K562 (cell line): ENCODE measurements around the gene TCFL5. TPM values are rescaled to one million over a fixed set of nuclear protein-coding genes. Genes with fewer than 3 reads are reported as not detected.

Experiments used
- ATAC-seq: fragments of 200-7000 bp; cut with Tn5 transposase; 3 replicates; pipeline ENCODE4 v1.9.1; 2020; ENCODE audit warnings: moderate library complexity
- BruUV-seq: library from RNA; stranded (reverse); fragments of 400-500 nt; replicated peaks from 2 replicates; lab custom pipeline; 2021; lab: Mats Ljungman, UMichigan
- CTCF ChIA-PET: fragments of 300-600 bp; formaldehyde crosslinking; extraction: SDS; loops from one replicate; lab custom pipeline; 2021; ENCODE audit warnings: low intra/inter-chr PET ratio; lab: Yijun Ruan, JAX
- POLR2A ChIA-PET: fragments of 300-600, 350-650 bp; sonication (Branson Sonifier 250); formaldehyde crosslinking; extraction: SDS; loops from one replicate; lab custom pipeline; 2021; ENCODE audit warnings: antibody characterized with exemption, inconsistent platforms; lab: Yijun Ruan, JAX
- DNase-seq, 4 experiments: peaks; one replicate each; pipeline versions ENCODE4 v3.0.0 to v3.0.0-alpha.2; 2011 to 2018; ENCODE audit warnings: low spot score in 3 of 4, mixed read lengths in 3 of 4; ENCODE audit errors: extremely low read depth in 1 of 4
- FAIRE-seq: peaks from 2 replicates; lab custom pipeline; 2011; peaks lifted over from hg19 to GRCh38; lab: Jason Lieb, UNC
- H2AFZ ChIP-seq: 2 replicates; pipeline ENCODE4 v1.6.0; 2011; ENCODE audit warnings: low read depth, low read length, control low read depth, inconsistent platforms
- H3K27ac ChIP-seq: fragments of 200-600 bp; 3 replicates; pipeline ENCODE4 v1.8.0; 2011; ENCODE audit warnings: low read depth, mild to moderate bottlenecking, control low read depth, inconsistent platforms, low read length, moderate library complexity, mixed read lengths; ENCODE audit errors: extremely low read depth
- H3K27me3 ChIP-seq, 2 experiments: fragments of 300-600 bp in 1 of 2; 2 replicates in 1 of 2; 3 replicates in 1 of 2; pipeline versions ENCODE4 v1.6.0 to v1.8.0; 2011; ENCODE audit warnings: inconsistent platforms in 2 of 2, low read length in 2 of 2, mild to moderate bottlenecking in 1 of 2, mixed read lengths in 1 of 2, moderate library complexity in 1 of 2; ENCODE audit not compliant: control insufficient read depth in 2 of 2, insufficient read depth in 2 of 2
- H3K36me3 ChIP-seq: fragments of 300-600 bp; 3 replicates; pipeline ENCODE4 v1.8.0; 2011; ENCODE audit warnings: mild to moderate bottlenecking, low read length, inconsistent platforms; ENCODE audit not compliant: control insufficient read depth, insufficient read depth
- H3K4me1 ChIP-seq, 2 experiments: fragments of 200-600 bp in 1 of 2; replicated peaks in 1 of 2; 2 replicates in 1 of 2; 3 replicates in 1 of 2; pipeline versions ENCODE4 v1.5.1 to v1.8.0; 2011; ENCODE audit warnings: inconsistent platforms in 2 of 2, low read length in 2 of 2, mild to moderate bottlenecking in 1 of 2, mixed read lengths in 1 of 2, moderate library complexity in 1 of 2; ENCODE audit not compliant: control insufficient read depth in 2 of 2, insufficient read depth in 2 of 2
- H3K4me2 ChIP-seq: 2 replicates; pipeline ENCODE4 v1.6.1; 2011; ENCODE audit warnings: low read length, control low read depth, inconsistent platforms, mixed read lengths; ENCODE audit not compliant: insufficient read depth
- H3K4me3 ChIP-seq: fragments of 200-600 bp; sonication (generic), shearing (Covaris generic); 2 replicates; pipeline ENCODE4 v1.5.1; 2016; ENCODE audit warnings: control low read depth, inconsistent platforms
- H3K79me2 ChIP-seq: fragments of 200-600 bp; 3 replicates; pipeline ENCODE4 v1.8.0; 2011; ENCODE audit warnings: low read length, inconsistent platforms; ENCODE audit not compliant: control insufficient read depth, insufficient read depth
- H3K9ac ChIP-seq, 2 experiments: 2 replicates each; pipeline versions ENCODE4 v1.6.0 to v1.6.1; 2011; ENCODE audit warnings: low read depth in 2 of 2, low read length in 2 of 2, control low read depth in 1 of 2, inconsistent platforms in 1 of 2, mild to moderate bottlenecking in 1 of 2, mixed read lengths in 1 of 2; ENCODE audit not compliant: insufficient read depth in 1 of 2
- H3K9me1 ChIP-seq: one replicate; pipeline ENCODE4 v1.6.0; 2011; ENCODE audit warnings: inconsistent platforms, mild to moderate bottlenecking, low read length, moderate library complexity; ENCODE audit not compliant: control insufficient read depth, insufficient read depth
- H3K9me3 ChIP-seq: replicated peaks from 2 replicates; pipeline ENCODE4 v1.5.1; 2011; ENCODE audit warnings: low read depth, low read length, inconsistent platforms; ENCODE audit not compliant: control insufficient read depth, insufficient read depth
- H4K20me1 ChIP-seq: replicated peaks from 2 replicates; pipeline ENCODE4 v1.6.1; 2011; ENCODE audit warnings: low read length, inconsistent platforms, mixed read lengths; ENCODE audit not compliant: control insufficient read depth, insufficient read depth
- CTBP1 ChIP-seq: fragments of 450-650 bp; IDR thresholded peaks from 2 replicates; pipeline ENCODE4 v1.6.1; 2016; ENCODE audit warnings: borderline replicate concordance
- NONO ChIP-seq, 2 experiments: fragments of 200-400 bp in 1 of 2; fragments of 450-650 bp in 1 of 2; formaldehyde crosslinking in 1 of 2; IDR thresholded peaks; 2 replicates each; pipeline ENCODE4 v1.6.1; 2017; ENCODE audit warnings: low read depth in 2 of 2, mild to moderate bottlenecking in 2 of 2, moderate library complexity in 2 of 2, low read length in 1 of 2
- POLR2G ChIP-seq: fragments of 200-400 bp; formaldehyde crosslinking; IDR thresholded peaks from 2 replicates; pipeline ENCODE4 v1.6.1; 2017; ENCODE audit warnings: low read depth, mild to moderate bottlenecking, antibody characterized with exemption, low read length, moderate library complexity
- SMAD4 ChIP-seq: fragments of 250-450 bp; sonication (Bioruptor Pico); conservative IDR thresholded peaks from 2 replicates; pipeline ENCODE4 v1.8.0; 2021; ENCODE audit warnings: inconsistent platforms, mild to moderate bottlenecking, moderate library complexity
- WGBS: fragments of 100-300 bp; shearing (Covaris generic); methylation state at CpG from one replicate; pipeline ENCODE4 v1.1.6; 2016; ENCODE audit warnings: low coverage, mixed read lengths; ENCODE audit not compliant: insufficient coverage; ENCODE audit errors: missing lambda C conversion rate; 5-methylcytosine and 5-hydroxymethylcytosine counted together
- in situ Hi-C: fragments of 300-500 bp; cut with MboI; formaldehyde crosslinking; loops from 4 replicates; pipeline ENCODE4 v1.15.0; 2018; ENCODE audit warnings: inconsistent platforms, mixed read lengths
- intact Hi-C: fragments of 100-400 bp; cut with micrococcal nuclease; formaldehyde crosslinking; loops from 2 replicates; pipeline ENCODE4 v1.14.2; 2022
- polyA plus RNA-seq, 8 experiments: library from polyadenylated mRNA; depleted of rRNA in 4 of 8; stranded (reverse) in 5 of 8; unstranded in 3 of 8; fragments of >200 nt; fragmentation: Nextera tagmentation in 2 of 8; fragmentation: Illumina TruSeq in 1 of 8; extraction: Ambion mirVana in 2 of 8; extraction: Trizol in 1 of 8; gene quantifications; 2 replicates each; pipeline versions ENCODE4 v1.2.1 to v1.2.3, GENCODE V29; 2011 to 2014; ENCODE audit warnings: inconsistent platforms in 1 of 8, missing spikeins in 1 of 8
- total RNA-seq, 7 experiments: library from RNA; depleted of rRNA in 6 of 7; stranded (reverse); fragments of >200 nt in 6 of 7; fragmentation: Illumina TruSeq in 2 of 7; extraction: Trizol in 2 of 7; gene quantifications; 2 replicates each; pipeline versions ENCODE4 v1.2.1 to v1.2.3, GENCODE V29; 2011 to 2021; ENCODE audit warnings: low replicate concordance in 1 of 7
- TF ChIP-seq, protein P1 (sequence below), 2 experiments: IDR thresholded peaks; 2 replicates each; pipeline ENCODE4 v1.6.1; 2012; ENCODE audit warnings: improper control_type of control experiment in 2 of 2, low read depth in 2 of 2, low read length in 2 of 2, borderline replicate concordance in 1 of 2
- TF ChIP-seq, protein P2 (sequence below): sonication (generic); formaldehyde crosslinking; IDR thresholded peaks from 2 replicates; pipeline ENCODE4 v1.8.1; 2023; ENCODE audit warnings: mild to moderate bottlenecking, missing genetic modification reagents
- TF ChIP-seq, protein P3 (sequence below): fragments of 450-650 bp; IDR thresholded peaks from 2 replicates; pipeline ENCODE4 v1.6.1; 2017; ENCODE audit warnings: mild to moderate bottlenecking, moderate library complexity
- TF ChIP-seq, protein P4 (sequence below): fragments of 450-650 bp; IDR thresholded peaks from 2 replicates; pipeline ENCODE4 v1.6.1; 2017; ENCODE audit warnings: antibody characterized with exemption, mild to moderate bottlenecking

Gene TCFL5
- total and polyA plus RNA-seq, 9 of the 15 experiments (the other 6 are each of a cell fraction or from before 2014, with no cell fraction given): 1.00 to 12.6 (median 9.1) TPM

DNA sequence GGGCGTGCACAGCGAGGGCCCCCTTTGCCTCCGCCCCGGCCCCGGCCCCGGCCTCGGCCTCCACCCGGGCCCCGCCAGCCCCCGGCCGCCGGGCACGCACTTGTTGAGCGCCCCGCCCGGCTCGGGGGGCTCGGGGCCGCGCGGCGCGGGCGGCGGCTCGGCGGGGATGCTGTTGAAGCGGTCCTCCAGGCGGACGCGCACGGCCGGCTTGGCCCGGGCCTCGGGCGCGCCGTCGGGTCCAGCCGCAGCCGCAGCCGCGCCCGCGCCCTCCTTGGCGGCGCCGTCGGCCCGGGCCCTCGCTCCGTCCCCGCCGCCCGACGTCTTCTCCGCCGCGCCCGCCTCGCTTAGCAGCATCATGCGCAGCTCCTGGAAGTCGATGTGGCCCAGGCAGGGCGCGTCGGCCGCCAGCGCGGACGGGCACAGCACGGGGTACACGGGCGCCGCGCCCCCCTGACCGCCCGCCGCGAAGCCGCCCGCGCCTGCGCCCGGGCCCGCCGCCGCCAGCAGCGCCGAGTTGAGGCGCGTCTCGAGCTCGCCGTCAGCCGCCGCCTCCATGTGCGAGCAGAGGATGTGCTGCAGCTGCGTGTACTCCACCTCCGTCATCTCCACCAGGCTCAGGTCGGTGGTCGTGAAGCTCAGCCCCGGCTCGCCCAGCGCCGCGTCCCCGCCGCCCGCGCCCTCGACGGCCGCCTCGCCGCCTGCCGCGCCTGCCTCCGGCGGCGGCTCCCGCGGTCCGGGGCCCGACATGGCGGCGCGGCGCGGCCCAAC, 514 bp downstream of the TCFL5 start:
- H3K27ac ChIP-seq: peak overlapping the region; percentile 78; the same call in 2 of the 3 replicates
- 0 out of 2 replicates have a peak, but pooled peaks cover 7% of the 10 kb centered on the region for H4K20me1 ChIP-seq
- peaks cover 13 to 33% of the 10 kb centered on the region in 2 experiments; a peak in 4 of 5 replicates for H3K4me1 ChIP-seq
- in situ Hi-C loops: no loop called here
- WGBS: under 1% methylated on average over 53 of the region's 129 CpGs
- CTCF ChIA-PET: no interaction called here
- H3K79me2 ChIP-seq: peaks cover 23% of the 10 kb centered on the region
- peak overlapping the region; percentile 78 for H3K4me2 ChIP-seq
- BruUV-seq: no TSS peak
- intact Hi-C loops: no loop called here
- no peak for FAIRE-seq
- H3K27me3 ChIP-seq: no peaks in the 10 kb centered on the region
- H3K9ac ChIP-seq: peak overlapping the region; percentile 50 to 95; a peak in 3 of 4 replicates
- H2AFZ ChIP-seq: peak overlapping the region; percentile 84; the same call in 1 of the 2 replicates
- no peak for ATAC-seq
- H3K36me3 ChIP-seq: peaks cover 26% of the 10 kb centered on the region
- peak; percentile 27 to 64 (median 52) for DNase-seq
- no peaks in the 10 kb centered on the region for H3K9me3 ChIP-seq
- no peaks in the 10 kb centered on the region for H3K9me1 ChIP-seq
- POLR2A ChIA-PET: interaction anchor here (0.7 to 2.1 kb wide), 5 partner anchors 9 to 66 kb away, joined by 3 to 13 read pairs (median 4); no protein-coding TSS in a partner anchor
- peak overlapping the region; percentile 49 for H3K4me3 ChIP-seq
- TF ChIP-seq, protein P1, sequence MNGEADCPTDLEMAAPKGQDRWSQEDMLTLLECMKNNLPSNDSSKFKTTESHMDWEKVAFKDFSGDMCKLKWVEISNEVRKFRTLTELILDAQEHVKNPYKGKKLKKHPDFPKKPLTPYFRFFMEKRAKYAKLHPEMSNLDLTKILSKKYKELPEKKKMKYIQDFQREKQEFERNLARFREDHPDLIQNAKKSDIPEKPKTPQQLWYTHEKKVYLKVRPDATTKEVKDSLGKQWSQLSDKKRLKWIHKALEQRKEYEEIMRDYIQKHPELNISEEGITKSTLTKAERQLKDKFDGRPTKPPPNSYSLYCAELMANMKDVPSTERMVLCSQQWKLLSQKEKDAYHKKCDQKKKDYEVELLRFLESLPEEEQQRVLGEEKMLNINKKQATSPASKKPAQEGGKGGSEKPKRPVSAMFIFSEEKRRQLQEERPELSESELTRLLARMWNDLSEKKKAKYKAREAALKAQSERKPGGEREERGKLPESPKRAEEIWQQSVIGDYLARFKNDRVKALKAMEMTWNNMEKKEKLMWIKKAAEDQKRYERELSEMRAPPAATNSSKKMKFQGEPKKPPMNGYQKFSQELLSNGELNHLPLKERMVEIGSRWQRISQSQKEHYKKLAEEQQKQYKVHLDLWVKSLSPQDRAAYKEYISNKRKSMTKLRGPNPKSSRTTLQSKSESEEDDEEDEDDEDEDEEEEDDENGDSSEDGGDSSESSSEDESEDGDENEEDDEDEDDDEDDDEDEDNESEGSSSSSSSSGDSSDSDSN (IDR thresholded peaks at IDR 0.05; ENCODE audit: borderline replicate concordance in 1 of 2, low read depth in 2 of 2, low read length in 2 of 2): no peak
- TF ChIP-seq, protein P2, sequence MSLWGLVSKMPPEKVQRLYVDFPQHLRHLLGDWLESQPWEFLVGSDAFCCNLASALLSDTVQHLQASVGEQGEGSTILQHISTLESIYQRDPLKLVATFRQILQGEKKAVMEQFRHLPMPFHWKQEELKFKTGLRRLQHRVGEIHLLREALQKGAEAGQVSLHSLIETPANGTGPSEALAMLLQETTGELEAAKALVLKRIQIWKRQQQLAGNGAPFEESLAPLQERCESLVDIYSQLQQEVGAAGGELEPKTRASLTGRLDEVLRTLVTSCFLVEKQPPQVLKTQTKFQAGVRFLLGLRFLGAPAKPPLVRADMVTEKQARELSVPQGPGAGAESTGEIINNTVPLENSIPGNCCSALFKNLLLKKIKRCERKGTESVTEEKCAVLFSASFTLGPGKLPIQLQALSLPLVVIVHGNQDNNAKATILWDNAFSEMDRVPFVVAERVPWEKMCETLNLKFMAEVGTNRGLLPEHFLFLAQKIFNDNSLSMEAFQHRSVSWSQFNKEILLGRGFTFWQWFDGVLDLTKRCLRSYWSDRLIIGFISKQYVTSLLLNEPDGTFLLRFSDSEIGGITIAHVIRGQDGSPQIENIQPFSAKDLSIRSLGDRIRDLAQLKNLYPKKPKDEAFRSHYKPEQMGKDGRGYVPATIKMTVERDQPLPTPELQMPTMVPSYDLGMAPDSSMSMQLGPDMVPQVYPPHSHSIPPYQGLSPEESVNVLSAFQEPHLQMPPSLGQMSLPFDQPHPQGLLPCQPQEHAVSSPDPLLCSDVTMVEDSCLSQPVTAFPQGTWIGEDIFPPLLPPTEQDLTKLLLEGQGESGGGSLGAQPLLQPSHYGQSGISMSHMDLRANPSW (CRISPR knock-in tag): no peak
- TF ChIP-seq POLR2G (peak; percentile 37; the same call in 1 of the 2 replicates), NONO (IDR thresholded peaks at IDR 0.05; ENCODE audit: low read depth in 2 of 2, low read length in 1 of 2) (0 out of 4 replicates have a peak, but pooled peaks of 1 of the 2 experiments have one; percentile 23), SMAD4 (CRISPR knock-in tag) (peak; percentile 73; the same call in 1 of the 2 replicates), CTBP1 (peak; percentile 69; the same call in 1 of the 2 replicates)
- TF ChIP-seq, protein P3, sequence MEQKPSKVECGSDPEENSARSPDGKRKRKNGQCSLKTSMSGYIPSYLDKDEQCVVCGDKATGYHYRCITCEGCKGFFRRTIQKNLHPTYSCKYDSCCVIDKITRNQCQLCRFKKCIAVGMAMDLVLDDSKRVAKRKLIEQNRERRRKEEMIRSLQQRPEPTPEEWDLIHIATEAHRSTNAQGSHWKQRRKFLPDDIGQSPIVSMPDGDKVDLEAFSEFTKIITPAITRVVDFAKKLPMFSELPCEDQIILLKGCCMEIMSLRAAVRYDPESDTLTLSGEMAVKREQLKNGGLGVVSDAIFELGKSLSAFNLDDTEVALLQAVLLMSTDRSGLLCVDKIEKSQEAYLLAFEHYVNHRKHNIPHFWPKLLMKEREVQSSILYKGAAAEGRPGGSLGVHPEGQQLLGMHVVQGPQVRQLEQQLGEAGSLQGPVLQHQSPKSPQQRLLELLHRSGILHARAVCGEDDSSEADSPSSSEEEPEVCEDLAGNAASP: no peak
- TF ChIP-seq, protein P4, sequence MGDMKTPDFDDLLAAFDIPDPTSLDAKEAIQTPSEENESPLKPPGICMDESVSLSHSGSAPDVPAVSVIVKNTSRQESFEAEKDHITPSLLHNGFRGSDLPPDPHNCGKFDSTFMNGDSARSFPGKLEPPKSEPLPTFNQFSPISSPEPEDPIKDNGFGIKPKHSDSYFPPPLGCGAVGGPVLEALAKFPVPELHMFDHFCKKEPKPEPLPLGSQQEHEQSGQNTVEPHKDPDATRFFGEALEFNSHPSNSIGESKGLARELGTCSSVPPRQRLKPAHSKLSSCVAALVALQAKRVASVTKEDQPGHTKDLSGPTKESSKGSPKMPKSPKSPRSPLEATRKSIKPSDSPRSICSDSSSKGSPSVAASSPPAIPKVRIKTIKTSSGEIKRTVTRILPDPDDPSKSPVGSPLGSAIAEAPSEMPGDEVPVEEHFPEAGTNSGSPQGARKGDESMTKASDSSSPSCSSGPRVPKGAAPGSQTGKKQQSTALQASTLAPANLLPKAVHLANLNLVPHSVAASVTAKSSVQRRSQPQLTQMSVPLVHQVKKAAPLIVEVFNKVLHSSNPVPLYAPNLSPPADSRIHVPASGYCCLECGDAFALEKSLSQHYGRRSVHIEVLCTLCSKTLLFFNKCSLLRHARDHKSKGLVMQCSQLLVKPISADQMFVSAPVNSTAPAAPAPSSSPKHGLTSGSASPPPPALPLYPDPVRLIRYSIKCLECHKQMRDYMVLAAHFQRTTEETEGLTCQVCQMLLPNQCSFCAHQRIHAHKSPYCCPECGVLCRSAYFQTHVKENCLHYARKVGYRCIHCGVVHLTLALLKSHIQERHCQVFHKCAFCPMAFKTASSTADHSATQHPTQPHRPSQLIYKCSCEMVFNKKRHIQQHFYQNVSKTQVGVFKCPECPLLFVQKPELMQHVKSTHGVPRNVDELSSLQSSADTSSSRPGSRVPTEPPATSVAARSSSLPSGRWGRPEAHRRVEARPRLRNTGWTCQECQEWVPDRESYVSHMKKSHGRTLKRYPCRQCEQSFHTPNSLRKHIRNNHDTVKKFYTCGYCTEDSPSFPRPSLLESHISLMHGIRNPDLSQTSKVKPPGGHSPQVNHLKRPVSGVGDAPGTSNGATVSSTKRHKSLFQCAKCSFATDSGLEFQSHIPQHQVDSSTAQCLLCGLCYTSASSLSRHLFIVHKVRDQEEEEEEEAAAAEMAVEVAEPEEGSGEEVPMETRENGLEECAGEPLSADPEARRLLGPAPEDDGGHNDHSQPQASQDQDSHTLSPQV: no peak
